ENCODE data around the gene COX4I1. TPM values are rescaled to one million over a fixed set of nuclear protein-coding genes. Genes with fewer than 3 reads are reported as not detected.

COX4I1 gene
- total RNA-seq, 1 experiment from 2014 or later, result 839 TPM

- Histone ChIP-seq H3K4me2 (ENCODE audit: low read length) (no peak overlapping the region), H3K27ac (ENCODE audit: low read depth, low read length) (no peak overlapping the region), H3K9ac (ENCODE audit: low read length) (no peak overlapping the region), H3K4me1 (ENCODE audit: control insufficient read depth in 1 of 2, insufficient read depth in 2 of 2, low read length in 2 of 2) (no peaks in the 10 kb centered on the region), H3K9me2 (ENCODE audit: insufficient read depth) (no peaks in the 10 kb centered on the region), H3K9me3 (ENCODE audit: control insufficient read depth in 1 of 2, insufficient read depth in 1 of 2, low read depth in 1 of 2, low read length in 2 of 2) (no peaks in the 10 kb centered on the region), H4K20me1 (ENCODE audit: insufficient read depth) (no peaks in the 10 kb centered on the region), H2AFZ (ENCODE audit: low read depth, low read length, poor library complexity, severe bottlenecking) (no peak overlapping the region), H3K27me3 (ENCODE audit: insufficient read depth, low read length) (peaks cover 12% of the 10 kb centered on the region; the same call in 1 of the 2 replicates), H3K4me3 (replicated peaks in 1 of 2; ENCODE audit: low read depth in 1 of 2, low read length in 2 of 2) (no peak overlapping the region), H3K79me2 (ENCODE audit: insufficient read depth, low read length) (no peaks in the 10 kb centered on the region), H3K36me3 (ENCODE audit: control insufficient read depth in 1 of 2, insufficient read depth in 2 of 2, low read length in 2 of 2) (no peaks in the 10 kb centered on the region)
- ChIA-PET CTCF (no interaction called here), POLR2A (no interaction called here), RAD21 (ENCODE audit: low non-redundant PET in 1 of 2, low total read pairs in 2 of 2, uncharacterized antibody in 2 of 2, unreplicated experiment in 2 of 2) (no interaction called here)
- no TSS peak for BruUV-seq (replicated peaks)
- ATAC-seq (no peak), DNase-seq (ENCODE audit: low read depth, low spot score) (no peak)
- no peak for TF ChIP-seq CBX3 (IDR thresholded peaks at IDR 0.05; ENCODE audit: low read depth)
- intact Hi-C loops (cut with micrococcal nuclease), result no loop called here
Observed at GRCh38 chr16:85843471-85844168, 44.1 kb downstream of the COX4I1 start.

- Histone ChIP-seq H3K9me2 (ENCODE audit: insufficient read depth) (no peaks in the 10 kb centered on the region), H4K20me1 (ENCODE audit: insufficient read depth) (no peaks in the 10 kb centered on the region), H3K27ac (ENCODE audit: low read depth, low read length) (no peak overlapping the region), H3K4me1 (ENCODE audit: control insufficient read depth in 1 of 2, insufficient read depth in 2 of 2, low read length in 2 of 2) (no peaks in the 10 kb centered on the region), H3K79me2 (ENCODE audit: insufficient read depth, low read length) (no peaks in the 10 kb centered on the region), H3K4me2 (ENCODE audit: low read length) (no peak overlapping the region), H3K4me3 (replicated peaks in 1 of 2; ENCODE audit: low read depth in 1 of 2, low read length in 2 of 2) (no peak overlapping the region), H3K27me3 (ENCODE audit: insufficient read depth, low read length) (0 out of 2 replicates have a peak, but pooled peaks cover 14% of the 10 kb centered on the region), H3K36me3 (ENCODE audit: control insufficient read depth in 1 of 2, insufficient read depth in 2 of 2, low read length in 2 of 2) (no peaks in the 10 kb centered on the region), H3K9ac (ENCODE audit: low read length) (no peak overlapping the region), H3K9me3 (ENCODE audit: control insufficient read depth in 1 of 2, insufficient read depth in 1 of 2, low read depth in 1 of 2, low read length in 2 of 2) (no peaks in the 10 kb centered on the region), H2AFZ (ENCODE audit: low read depth, low read length, poor library complexity, severe bottlenecking) (no peak overlapping the region)
- intact Hi-C loops (cut with micrococcal nuclease), result no loop called here
- ChIA-PET POLR2A (no interaction called here), RAD21 (ENCODE audit: low non-redundant PET in 1 of 2, low total read pairs in 2 of 2, uncharacterized antibody in 2 of 2, unreplicated experiment in 2 of 2) (no interaction called here), CTCF (no interaction called here)
- TF ChIP-seq SRF (IDR thresholded peaks at IDR 0.05; ENCODE audit: low read depth) (no peak), REST (IDR thresholded peaks at IDR 0.05; ENCODE audit: low read depth) (no peak), POLR2A (IDR thresholded peaks at IDR 0.05; ENCODE audit: borderline replicate concordance, extremely low read depth, insufficient read depth, insufficient read length) (no peak), EGR1 (IDR thresholded peaks at IDR 0.05; ENCODE audit: low read depth) (no peak), ZFX (IDR thresholded peaks at IDR 0.05) (no peak), CBX3 (IDR thresholded peaks at IDR 0.05; ENCODE audit: low read depth) (no peak), YY1 (IDR thresholded peaks at IDR 0.05; ENCODE audit: extremely low read depth, insufficient replicate concordance, low read depth, low read length) (no peak), MAX (IDR thresholded peaks at IDR 0.05) (no peak)
- ATAC-seq (no peak), DNase-seq (ENCODE audit: low read depth, low spot score) (no peak)
- no TSS peak for BruUV-seq (replicated peaks)
Observed at GRCh38 chr16:85844169-85844481, 44.6 kb downstream of the COX4I1 start.

All from HCT116 (cell line).